DLD1 (cell line): ENCODE results near the gene BMP6.

Source experiments
- in situ Hi-C: cut with HindIII; loops from 2 replicates; pipeline ENCODE4 v1.10.0; 2017; ENCODE audit warnings: low sequenced_read_pairs

Gene BMP6

DNA sequence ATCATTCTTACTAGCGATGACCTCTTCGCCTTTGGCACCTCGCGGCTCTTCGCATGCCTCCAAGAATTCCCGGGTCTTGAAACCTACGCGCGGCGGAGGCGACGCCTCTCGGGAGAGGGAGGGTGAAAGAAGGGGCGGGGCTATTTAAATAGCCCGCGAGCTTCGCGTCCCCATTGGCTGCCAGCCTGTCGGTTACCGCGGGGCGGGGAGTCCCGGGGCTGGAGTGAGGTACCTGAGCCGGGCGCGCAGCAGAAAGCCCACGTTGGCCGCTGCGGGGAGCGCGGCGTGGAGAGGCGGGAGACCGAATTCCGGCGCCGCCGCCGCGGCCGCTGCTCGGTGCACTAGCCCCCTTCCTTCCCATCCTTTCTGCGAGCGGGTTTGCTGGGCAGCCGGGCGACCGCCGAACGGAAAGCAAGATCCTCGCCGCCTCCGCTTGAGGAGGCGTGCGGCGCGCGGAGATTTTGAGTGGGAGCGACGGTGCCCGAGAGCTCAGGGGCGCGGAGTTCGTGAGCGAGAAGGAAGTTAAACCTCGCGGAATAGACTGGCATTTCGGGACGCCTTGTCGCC, at the start of gene BMP6:
Gene BMP6, plus strand, starts transcription at position 251 of the 567 bp plus-strand sequence. CDS start 857 bp downstream, outside the sequence.
- in situ Hi-C loops = loop anchor here (10.0 kb wide), 1 partner anchor 279 kb away; no protein-coding TSS in a partner anchor

DNA sequence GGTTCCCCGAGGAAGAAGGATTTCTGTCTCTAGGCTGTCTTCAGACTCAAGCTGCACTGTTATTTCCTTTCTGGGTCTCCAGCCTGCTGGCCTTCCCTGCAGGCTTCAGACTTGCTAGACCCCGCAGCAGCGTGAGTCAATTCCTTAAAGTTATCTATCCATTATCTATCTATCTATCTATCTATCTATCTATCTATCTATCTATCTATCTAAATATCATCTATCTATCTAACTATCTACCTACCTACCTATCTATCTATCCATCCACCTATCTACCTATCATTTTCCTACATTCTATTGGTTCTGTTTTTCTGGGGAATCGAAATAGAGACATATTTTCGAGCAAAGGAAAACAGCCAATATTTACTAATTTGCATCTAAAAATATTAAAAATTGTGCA, 48.7 kb upstream of the BMP6 start:
- in situ Hi-C loops = no loop called here

DNA sequence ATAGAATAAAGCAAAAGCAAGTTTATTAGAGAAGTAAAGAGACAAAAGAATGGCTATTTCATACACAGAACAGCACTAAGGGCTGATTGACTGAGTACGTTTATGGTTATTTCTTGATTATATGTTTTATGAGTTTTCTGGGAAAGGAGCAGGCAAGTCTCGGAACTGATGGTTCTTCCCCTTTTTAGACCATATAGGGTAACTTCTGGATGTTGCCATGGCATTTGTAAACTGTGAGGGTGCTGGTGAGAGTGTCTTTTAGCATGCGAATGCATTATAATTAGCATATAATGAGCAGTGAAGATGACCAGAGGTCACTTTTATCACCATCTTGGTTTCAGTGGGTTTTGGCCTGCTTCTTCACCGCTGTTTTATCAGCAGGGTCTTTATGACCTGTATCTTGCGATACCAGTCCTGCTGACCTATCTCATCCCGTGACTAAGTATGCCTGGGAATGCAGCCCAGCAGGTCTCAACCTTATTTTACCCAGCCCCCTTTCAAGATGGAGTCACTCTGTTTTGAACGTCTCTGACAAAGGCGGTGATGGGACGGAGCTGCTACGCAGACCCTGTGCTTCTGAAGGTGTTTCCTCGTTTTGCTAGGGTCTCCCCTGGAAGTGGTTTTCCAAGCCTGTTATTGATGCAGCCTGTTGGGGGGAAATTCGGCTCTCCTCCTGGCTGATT, 45.4 kb upstream of the BMP6 start:
- in situ Hi-C loops = no loop called here

DNA sequence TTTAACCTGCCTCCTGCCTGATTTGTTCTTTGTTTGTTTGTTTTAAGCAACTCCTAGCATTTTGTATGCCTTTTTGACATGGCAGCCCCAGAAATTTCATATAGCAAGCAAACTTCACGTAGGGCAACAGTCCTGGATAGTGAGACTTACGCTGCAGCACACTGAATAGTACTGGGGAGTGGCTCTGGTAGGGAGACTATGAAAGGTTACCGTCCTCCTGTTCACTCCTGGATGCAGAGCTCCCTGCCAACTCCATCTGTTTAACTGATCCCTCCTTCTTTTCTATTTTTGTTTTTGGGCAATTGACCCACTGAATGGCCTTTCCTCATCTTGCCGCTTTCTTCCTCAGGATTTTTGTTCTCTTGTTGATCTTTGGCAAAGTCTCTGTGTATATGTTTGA, 44.5 kb upstream of the BMP6 start:
- in situ Hi-C loops = no loop called here

DNA sequence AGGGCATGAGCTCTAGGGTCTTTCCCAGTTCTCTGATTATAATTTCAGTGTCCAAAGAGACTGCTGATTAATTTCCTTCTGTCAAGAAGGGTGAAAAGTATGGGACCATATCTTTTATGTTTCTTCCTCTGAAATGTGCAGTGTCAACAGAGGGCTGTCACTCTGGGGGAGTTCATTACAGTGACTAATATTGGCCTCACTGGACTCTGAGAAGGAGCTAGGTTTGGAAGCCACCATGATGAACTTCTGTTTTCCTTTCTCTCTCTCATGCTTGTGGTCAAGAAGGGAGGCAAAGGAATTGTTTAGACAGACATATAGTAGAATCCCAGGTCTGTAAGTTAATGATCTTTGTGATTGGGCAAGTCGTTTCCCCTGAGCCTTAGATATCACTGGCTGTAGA, 41.8 kb upstream of the BMP6 start:
- in situ Hi-C loops = no loop called here

DNA sequence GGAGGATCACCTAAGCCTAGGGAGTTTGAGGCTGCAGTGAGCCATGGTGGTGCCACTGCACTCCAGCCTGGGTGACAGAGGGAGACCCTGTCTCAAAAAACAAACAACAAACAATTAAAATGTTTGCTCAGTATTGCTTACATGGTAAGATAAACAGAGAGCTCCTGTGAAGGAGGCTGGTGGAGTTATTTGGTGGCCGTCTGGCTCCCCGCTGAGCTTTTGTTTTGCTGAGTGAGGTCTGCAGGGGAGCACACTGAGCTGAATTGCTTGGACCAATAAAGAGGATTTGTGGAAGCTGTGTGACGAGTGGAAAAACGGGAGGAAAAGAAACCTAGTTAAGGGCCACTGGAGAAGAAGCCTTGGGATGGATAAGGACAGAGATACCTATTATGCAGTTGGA, 41.1 kb upstream of the BMP6 start:
- in situ Hi-C loops = no loop called here

DNA sequence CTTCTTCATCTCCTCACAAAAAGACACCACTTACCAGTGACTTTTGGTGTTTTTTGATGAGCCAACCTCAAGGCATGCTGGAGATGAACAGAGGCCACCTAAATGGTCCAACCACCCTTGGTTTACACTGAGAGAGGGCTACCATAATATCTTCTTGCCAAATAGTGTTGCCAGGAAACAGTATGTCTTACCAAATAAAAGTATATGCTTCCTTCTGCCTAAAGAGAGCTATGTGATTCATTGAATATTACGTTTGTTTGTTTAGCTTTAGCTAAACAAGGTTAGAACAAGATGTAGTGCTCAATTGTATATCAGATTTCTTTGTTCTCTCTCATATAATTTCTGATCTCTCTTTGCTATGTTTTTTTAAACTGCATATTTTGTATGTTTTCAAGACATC, 40.6 kb upstream of the BMP6 start:
- in situ Hi-C loops = no loop called here

DNA sequence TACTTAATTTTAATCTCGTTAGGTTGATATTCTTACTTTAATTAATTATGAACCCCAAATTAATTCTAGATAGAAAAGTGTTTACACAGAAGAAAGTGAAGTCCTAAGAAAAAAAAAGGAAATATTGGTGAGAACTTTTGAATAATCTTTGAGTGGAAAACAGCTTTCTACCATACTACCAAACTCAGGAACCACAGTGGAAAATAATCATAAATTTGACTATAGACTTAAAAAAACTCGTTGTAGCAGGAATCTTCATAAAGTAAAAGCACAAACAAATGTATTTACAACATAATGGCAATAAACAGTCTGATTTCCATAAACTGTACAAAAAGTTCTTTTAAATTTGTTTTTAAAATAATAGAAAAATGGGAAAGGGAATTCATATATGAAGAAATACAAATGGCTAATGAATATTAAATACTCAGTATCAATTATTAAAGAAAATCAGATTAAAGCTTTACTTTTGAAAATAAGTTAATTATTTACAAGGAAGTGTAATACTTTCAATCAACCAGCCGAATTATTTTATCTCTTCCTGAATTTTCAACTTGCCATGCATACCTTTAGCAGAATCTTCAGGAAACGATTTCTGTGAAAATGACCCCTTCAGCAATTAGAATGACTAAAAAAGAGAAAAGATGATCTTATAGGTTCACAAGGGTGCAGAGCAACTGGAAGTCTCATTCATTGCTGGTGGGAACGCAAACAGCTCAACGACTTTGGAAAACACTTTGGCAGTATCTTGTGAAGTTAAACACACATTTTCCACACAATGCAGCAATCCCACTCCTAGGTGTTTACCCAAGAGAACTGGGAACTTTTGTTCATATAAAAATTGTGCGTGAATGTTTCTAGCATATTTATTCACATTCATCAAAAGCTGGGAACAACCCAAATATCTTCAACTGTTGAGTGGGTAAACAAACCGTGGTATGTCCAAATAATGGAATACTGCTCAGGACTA, 38.5 kb upstream of the BMP6 start:
- in situ Hi-C loops = no loop called here

DNA sequence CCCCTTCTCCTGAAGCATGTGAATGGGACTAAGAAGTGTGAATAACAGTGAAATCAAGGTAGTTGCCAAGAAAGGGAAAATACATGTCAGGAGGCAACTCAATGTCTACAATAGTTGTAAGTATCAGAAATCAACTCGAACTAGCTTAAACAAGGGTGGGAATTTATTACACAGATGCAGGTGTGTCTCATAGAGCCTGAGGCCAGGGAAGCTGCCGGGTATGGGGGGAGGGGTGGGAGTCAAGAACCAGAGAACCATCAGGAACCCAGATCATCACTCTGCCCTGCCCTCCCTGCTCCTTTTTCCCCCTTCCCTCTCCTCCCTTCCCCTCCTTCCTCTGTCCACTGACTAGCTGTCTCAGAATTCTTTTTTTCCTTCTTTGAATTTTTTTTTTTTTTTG, 34.9 kb upstream of the BMP6 start:
- in situ Hi-C loops = no loop called here

DNA sequence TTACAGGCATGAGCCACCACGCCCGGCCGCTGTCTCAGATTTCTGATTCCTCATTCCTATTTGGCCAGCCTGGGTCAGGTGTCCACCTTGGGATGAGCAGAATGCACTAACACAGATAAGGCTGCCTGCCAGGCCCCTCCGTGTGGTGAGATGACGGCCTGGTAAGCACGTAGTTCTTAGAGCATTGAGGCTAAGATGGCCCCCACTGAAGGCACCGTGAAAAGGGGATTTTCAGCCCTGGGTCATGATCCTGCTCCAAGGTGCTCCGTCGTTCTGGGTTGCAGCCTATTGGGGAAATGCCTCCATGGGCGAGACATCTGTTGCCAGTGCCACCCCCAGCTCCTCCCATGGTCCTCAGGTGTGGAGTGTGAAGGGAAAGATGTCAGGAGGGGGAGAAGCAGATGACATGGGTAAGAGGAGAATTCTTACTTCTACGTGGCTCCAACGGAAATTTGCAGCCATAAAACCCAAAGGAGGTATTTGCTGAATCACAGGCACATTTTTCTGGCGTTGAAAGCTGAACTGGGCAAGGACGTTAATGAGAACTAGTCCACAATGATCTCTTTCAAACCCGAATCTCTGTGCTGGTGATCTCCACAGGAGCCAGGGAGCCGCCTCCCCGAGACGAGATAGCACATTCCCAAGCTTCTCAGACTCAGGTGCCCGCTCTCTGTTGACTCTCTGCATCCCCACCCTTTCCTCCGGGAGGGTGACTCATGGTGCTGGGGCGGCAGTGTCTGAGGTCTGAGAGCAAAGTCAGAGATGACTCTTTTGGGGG, 34.0 kb upstream of the BMP6 start:
- in situ Hi-C loops = no loop called here

DNA sequence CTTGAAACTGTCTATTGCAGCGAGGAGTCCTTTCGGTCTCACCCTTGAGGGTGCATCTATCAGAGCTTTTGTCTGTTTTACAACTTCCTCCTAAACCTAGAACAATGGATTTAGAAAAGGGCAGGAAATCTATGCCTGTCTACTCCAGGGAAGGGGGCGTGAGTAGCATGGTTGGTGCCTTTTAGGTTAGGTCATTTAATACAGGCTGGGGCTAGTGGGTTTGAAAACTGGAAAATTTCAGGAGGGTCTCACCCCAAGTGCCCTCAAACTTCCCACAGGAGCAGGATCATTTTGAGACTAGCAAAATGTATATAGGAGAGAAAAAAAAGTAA, 33.5 kb upstream of the BMP6 start:
- in situ Hi-C loops = no loop called here

DNA sequence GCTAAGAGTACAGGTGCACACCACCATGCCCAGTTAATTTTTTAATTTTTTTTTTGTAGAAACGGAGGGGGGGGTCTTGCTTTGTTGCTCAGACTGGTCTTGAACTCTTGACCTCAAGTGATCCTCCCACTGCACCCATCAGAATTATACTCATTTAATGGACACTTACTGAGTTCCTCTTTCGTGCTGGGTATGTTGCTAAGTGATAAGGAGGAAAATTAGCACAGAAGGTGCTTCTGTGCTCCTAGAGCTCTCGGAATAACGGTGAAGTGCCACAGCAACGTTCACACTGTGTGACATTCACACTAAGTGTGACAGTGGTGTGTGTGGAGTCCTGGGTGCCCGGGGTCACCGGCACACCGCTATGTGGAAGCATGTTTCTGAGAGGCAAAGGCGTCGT, 32.1 kb upstream of the BMP6 start:
- in situ Hi-C loops = no loop called here

DNA sequence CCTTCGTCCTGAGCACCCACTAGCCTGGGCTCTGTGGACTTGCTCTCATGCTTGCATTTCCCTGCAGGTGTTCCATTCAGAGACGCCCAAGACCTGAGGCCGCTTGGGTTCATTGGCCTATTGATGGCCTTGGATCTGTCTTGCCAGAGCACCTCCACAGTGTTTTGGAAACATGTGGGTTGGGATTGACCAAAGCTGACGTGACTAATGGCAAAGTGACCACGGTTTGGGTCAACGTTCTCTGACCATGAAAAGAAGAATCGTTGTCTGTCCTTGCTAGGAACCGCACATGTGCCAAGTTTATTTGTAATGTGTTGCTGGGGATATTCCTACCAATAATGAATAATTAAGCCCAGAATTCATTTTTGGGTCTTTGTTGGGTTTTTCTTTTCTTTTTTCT, 29.8 kb upstream of the BMP6 start:
- in situ Hi-C loops = no loop called here

DNA sequence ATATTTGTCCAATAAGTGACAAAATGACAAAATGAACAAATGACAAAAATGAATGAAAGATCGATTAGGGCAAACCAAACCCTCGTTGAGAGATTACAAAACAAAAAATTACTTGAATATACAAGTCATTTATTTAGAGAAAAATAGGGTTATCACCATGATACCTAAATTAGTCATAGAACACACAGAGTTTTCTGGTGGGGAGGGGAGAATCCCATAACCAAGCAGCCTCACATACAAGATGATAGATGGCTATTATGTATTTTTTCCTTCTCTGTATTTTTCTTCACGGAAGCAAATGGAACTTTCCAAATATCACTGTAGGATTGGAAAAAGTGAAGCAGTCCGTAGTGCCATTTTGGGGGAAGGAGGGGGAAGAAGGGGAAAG, 28.5 kb upstream of the BMP6 start:
- in situ Hi-C loops = no loop called here

DNA sequence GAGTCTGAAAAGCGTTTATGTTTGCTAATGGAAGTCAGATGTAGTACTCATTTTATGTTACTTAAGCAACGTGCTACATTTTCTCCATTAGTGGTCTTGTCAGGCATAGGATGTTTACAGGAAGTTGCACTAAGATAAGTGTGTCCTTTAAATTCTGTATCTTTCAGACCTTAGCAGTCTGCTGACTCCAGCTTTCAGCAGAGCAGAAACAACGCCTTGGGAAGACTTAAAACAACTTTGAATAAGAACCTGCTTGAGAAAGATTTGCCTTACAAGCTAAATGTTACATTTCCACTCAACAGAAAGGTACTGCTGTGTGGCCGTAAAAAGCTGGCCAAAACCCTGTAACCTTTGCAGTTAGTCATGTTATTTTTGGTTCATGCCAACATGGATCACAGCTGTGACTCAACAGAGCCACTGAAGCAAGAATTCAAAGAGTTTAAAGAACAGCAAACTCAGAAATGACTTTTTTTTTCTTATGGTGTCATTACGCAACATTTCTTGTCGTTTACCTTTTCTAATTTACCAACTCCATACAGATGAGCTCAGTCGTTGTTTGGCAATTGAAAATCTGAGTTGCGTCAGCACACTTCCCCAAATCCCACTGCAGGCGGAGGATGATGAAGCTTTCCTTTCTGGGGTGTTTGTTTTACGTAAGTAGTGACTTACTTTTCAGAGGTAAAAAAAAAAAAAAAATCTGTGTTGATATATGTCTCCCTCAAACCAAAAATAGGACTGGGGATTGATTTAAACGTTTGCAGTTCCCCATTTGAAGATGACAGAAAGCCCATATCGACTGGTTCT, 27.9 kb upstream of the BMP6 start:
- in situ Hi-C loops = no loop called here

DNA sequence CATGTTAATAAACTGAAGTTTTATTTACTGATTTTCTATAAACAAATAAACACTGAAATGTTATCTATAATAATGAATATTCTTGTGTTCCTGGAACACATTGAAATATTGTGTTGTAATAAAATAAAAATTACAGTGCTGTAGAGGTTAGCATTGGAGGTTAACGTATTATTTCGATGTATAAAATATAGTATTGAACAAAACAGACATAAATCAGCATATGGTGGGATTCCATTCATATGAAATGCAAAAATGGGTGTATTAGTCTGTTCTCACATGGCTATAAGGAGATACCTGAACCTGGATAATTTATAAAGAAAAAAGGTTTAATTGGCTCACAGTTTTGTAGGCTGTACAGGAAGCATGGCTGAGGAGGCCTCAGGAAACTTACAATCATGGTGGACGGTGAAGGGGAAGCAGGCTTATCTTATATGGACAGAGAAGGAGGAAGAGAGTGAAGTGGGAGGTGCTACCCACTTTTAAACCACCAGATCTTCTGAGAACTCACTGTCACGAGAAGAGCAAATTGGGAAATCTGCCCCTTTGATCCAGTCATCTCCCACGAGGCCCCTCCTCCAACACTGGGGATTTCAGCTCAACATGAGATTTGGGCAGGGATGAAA, 24.6 kb upstream of the BMP6 start:
- in situ Hi-C loops = no loop called here

DNA sequence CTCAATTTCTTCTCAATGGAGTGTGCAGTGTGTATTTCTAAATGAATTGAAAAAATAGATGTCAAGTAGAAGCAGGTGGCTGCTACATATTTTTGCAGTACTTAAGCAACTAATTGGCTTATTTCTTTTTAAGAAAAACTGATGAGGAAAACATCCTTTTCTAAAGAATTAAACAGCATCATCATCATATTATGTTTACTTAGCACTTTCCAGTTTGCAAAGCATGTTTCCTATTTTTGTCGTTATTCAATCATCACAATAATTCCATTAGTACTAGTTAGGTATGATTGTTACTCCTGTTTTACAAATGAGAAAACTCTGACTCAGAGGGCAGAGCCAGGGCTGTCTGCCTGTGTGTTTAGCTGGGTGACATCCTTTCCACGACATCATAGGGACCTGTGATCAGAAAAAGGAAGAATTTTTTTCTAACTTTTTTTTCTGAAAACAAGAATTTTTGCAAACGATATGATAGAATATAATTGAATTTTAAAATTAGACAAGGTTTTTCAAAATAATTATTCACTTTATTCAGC, 22.7 kb upstream of the BMP6 start:
- in situ Hi-C loops = no loop called here

DNA sequence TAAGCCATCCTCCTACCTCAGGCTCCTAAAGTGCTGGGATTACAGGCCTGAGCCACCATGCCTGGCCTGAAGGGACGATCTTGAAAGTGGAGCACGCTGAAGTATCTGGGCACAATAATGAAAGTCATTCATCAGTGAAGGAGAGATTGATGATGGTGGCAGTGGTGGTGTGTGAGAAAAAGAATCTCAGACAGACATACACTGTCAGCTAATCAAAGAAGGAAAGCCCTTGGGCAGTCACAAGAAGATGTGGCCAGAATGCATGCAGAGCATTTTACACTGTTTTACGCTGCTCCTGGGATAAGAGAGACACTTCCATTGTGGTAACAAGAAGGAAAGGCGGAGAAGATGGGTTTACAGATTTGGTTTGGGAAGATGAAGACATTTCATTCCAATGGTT, 20.4 kb upstream of the BMP6 start:
- in situ Hi-C loops = no loop called here

DNA sequence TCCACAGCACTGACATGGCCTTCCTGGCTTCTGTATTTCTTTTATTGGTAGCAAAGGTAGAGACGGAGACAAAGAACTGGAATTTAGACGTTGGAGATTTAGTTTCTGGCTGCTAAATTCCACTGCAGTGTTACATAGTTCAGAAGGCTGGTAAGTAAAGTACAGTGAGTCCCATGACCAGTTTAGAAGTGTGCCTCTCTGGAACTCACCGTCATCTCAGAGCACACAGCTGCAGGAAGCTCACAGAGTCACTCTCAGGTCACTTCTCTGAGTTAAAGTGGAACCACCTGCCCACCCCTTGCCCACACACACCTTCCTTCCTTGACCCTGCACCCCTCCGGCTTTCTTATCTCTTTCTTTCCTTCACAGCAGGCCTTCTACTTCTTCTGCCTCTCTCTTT, 19.6 kb upstream of the BMP6 start:
- in situ Hi-C loops = no loop called here

DNA sequence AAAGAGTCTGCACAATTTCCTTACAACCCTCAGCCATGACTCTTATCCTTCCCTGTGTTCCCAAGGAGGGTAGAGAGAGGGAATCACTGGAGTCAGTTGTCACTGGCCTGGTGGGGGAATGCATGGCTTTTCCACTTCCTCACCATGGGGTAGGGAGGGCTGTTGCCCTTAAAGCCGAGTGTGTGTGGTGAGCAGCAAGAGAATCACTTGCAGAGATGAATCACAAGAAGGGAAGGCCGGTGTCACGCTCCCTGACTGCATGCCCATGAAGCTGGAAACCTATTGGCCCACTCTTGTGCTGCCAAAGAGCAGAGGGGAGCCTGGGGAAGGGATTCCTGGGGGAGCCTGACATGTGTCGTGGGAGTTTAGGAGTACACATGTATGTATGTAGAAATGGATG, 18.1 kb upstream of the BMP6 start:
- in situ Hi-C loops = no loop called here
